Rectal smooth muscle tissue (tissue), 1 donor: ENCODE results near the gene SSBP2.
"Not testable (repeated sequence)": the region's sequence is repeated elsewhere in the genome, so short reads cannot be mapped to it uniquely, and the experiment has no call there.

Experiments
- H3K27ac ChIP-seq: one replicate; pipeline ENCODE4 v1.7.0; 2013; ENCODE audit warnings: low read depth, low read length, inconsistent platforms
- H3K27me3 ChIP-seq: one replicate; pipeline ENCODE4 v1.7.0; 2013; ENCODE audit warnings: low read length; ENCODE audit not compliant: control insufficient read depth, insufficient read depth
- H3K36me3 ChIP-seq: one replicate; pipeline ENCODE4 v1.7.0; 2013; ENCODE audit warnings: low read length; ENCODE audit not compliant: control insufficient read depth, insufficient read depth
- H3K4me1 ChIP-seq: one replicate; pipeline ENCODE4 v1.7.0; 2013; ENCODE audit warnings: low read length; ENCODE audit not compliant: control insufficient read depth, insufficient read depth
- H3K4me3 ChIP-seq: one replicate; pipeline ENCODE4 v1.7.0; 2013; ENCODE audit warnings: low read length
- H3K9ac ChIP-seq: one replicate; pipeline ENCODE4 v1.7.0; 2013; ENCODE audit warnings: low read length

SSBP2 gene

GRCh38 chr5:81719743-81720345 is 31.1 kb downstream of the SSBP2 start:
- no peaks in the 10 kb centered on the region for H3K36me3 ChIP-seq
- no peaks in the 10 kb centered on the region for H3K27me3 ChIP-seq
- no peak overlapping the region for H3K9ac ChIP-seq
- H3K27ac ChIP-seq: no peak overlapping the region
- no peak overlapping the region for H3K4me3 ChIP-seq
- peaks cover 19% of the 10 kb centered on the region for H3K4me1 ChIP-seq

DNA sequence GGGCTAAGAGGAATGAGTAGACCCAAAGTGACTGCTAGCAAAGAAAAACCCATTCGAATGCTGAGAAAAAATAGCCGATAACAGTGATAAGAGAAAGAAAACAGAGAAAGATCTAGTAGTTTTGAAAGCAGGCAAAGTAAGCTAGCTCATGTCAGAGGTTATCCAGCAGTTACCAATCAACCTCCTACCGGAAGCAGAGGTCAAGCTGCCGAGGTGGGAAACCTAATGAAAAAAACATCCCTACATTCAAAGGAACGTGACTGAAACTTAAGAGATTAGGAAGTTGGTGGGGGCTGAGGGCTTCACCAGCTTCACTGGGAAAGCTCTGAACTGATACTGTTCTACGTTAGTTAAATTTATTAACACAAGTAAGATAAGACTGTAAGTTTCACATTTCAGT is 32.6 kb downstream of the SSBP2 start:
- Histone ChIP-seq H3K27ac (no peak overlapping the region), H3K36me3 (no peaks in the 10 kb centered on the region), H3K9ac (no peak overlapping the region), H3K27me3 (no peaks in the 10 kb centered on the region), H3K4me3 (no peak overlapping the region), H3K4me1 (peaks cover 19% of the 10 kb centered on the region)

DNA sequence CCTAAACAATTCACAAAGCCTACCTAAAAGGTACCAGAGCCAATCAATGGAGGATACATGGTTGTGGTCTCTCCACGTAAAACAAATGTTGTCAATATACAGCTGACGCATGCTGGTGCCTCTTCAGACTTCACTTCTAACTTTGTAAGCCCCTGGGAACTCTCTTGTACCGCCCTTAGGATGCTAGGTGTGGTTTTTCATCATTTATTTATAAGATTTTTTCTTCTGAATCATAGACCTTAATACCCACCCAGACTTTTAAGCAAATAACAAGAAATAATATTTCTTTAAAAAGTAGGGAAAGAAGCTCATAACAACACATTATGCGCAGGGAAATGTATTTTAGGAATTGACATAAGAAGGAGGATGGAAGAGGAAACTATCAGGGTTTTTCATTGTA is 33.0 kb downstream of the SSBP2 start:
- Histone ChIP-seq H3K4me1 (peaks cover 19% of the 10 kb centered on the region), H3K27ac (no peak overlapping the region), H3K9ac (no peak overlapping the region), H3K4me3 (no peak overlapping the region), H3K36me3 (no peaks in the 10 kb centered on the region), H3K27me3 (no peaks in the 10 kb centered on the region)

GRCh38 chr5:81717226-81717625 is 33.7 kb downstream of the SSBP2 start:
- Histone ChIP-seq H3K27ac (no peak overlapping the region), H3K27me3 (no peaks in the 10 kb centered on the region), H3K4me1 (peaks cover 15% of the 10 kb centered on the region), H3K4me3 (no peak overlapping the region), H3K36me3 (no peaks in the 10 kb centered on the region), H3K9ac (no peak overlapping the region)

GRCh38 chr5:81714076-81714475 is 36.8 kb downstream of the SSBP2 start:
- H3K4me3 ChIP-seq, H3K36me3 ChIP-seq, H3K27ac ChIP-seq, H3K9ac ChIP-seq, H3K27me3 ChIP-seq, H3K4me1 ChIP-seq: not testable (repeated sequence)

GRCh38 chr5:81708889-81709288 is 42.0 kb downstream of the SSBP2 start:
- no peak overlapping the region for H3K4me3 ChIP-seq
- H3K9ac ChIP-seq: no peak overlapping the region
- no peaks in the 10 kb centered on the region for H3K27me3 ChIP-seq
- H3K36me3 ChIP-seq: no peaks in the 10 kb centered on the region
- H3K4me1 ChIP-seq: no peaks in the 10 kb centered on the region
- H3K27ac ChIP-seq: no peak overlapping the region

DNA sequence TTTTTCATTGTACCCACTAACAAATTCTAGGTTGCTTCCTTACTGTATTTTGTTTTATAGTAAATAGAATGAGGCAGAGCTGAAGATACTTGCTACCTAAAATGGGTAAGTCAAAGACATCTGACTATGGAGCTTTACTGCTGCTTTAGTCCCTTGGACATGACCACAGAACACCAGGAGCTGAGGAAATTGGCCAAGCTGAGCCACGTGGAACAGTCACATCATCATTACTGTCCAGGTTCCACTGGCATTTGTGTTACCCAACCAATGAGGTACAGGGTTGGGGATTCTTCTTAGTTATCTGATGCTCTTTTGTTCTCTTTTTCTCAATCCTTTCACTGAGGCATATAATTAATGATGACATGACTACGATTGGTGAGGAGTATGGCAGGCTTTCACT is 47.1 kb downstream of the SSBP2 start:
- no peaks in the 10 kb centered on the region for H3K27me3 ChIP-seq
- H3K4me1 ChIP-seq: no peaks in the 10 kb centered on the region
- no peak overlapping the region for H3K27ac ChIP-seq
- H3K4me3 ChIP-seq: no peak overlapping the region
- H3K36me3 ChIP-seq: no peaks in the 10 kb centered on the region
- H3K9ac ChIP-seq: no peak overlapping the region

DNA sequence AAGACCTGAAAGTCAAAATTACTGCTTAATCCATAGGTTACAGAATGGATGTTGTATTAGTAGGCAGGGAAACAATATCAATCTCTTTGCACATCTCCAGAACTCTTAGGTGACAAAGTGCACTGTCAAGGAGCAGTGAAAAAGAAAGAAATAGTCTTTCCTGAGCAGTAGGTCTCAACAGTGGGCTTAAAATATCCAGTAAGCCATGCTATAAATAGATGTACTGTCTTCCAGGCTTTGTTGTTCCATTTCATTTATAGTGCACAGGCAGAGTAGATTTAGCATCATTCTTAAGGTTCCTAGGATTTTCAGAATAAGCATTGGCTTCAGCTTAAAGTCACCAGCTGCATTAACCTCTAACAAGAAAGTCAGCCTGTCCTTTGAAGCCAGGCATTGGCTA is 50.7 kb downstream of the SSBP2 start:
- H3K4me3 ChIP-seq: no peak overlapping the region
- no peaks in the 10 kb centered on the region for H3K4me1 ChIP-seq
- no peaks in the 10 kb centered on the region for H3K36me3 ChIP-seq
- no peaks in the 10 kb centered on the region for H3K27me3 ChIP-seq
- H3K9ac ChIP-seq: no peak overlapping the region
- no peak overlapping the region for H3K27ac ChIP-seq

DNA sequence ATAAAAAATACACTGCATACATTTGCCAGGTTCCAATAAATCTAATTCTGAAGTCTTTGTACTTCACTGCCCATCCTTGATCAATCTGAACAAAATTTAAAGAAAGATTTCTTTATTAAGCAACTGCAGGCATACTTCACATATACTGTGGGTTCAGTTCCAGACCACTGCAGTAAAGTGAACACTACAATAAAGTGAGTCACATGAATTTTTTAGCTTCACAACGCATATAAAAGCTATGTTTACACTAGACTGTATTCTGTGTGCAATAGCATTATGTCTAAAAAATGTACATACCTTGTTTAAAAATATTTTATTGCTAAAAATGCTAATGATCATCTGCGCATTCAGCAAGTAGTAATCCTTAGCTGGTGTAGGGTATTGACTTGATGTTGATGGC is 52.1 kb downstream of the SSBP2 start:
- Histone ChIP-seq H3K27ac (no peak overlapping the region), H3K9ac (no peak overlapping the region), H3K4me3 (no peak overlapping the region), H3K4me1 (no peaks in the 10 kb centered on the region), H3K27me3 (no peaks in the 10 kb centered on the region), H3K36me3 (no peaks in the 10 kb centered on the region)

- no peak overlapping the region for H3K27ac ChIP-seq
- H3K36me3 ChIP-seq: no peaks in the 10 kb centered on the region
- H3K9ac ChIP-seq: no peak overlapping the region
- no peaks in the 10 kb centered on the region for H3K4me1 ChIP-seq
- H3K27me3 ChIP-seq: no peaks in the 10 kb centered on the region
- no peak overlapping the region for H3K4me3 ChIP-seq
These were observed 54.2 kb downstream of the SSBP2 start for GRCh38 chr5:81696418-81697397.

GRCh38 chr5:81694726-81695125 is 56.2 kb downstream of the SSBP2 start:
- no peaks in the 10 kb centered on the region for H3K27me3 ChIP-seq
- no peak overlapping the region for H3K4me3 ChIP-seq
- no peaks in the 10 kb centered on the region for H3K4me1 ChIP-seq
- no peak overlapping the region for H3K27ac ChIP-seq
- H3K36me3 ChIP-seq: no peaks in the 10 kb centered on the region
- no peak overlapping the region for H3K9ac ChIP-seq

- Histone ChIP-seq H3K4me1 (no peaks in the 10 kb centered on the region), H3K27ac (no peak overlapping the region), H3K27me3 (no peaks in the 10 kb centered on the region), H3K36me3 (no peaks in the 10 kb centered on the region), H3K4me3 (no peak overlapping the region), H3K9ac (no peak overlapping the region)
These were observed 62.7 kb downstream of the SSBP2 start for GRCh38 chr5:81688215-81688614.

DNA sequence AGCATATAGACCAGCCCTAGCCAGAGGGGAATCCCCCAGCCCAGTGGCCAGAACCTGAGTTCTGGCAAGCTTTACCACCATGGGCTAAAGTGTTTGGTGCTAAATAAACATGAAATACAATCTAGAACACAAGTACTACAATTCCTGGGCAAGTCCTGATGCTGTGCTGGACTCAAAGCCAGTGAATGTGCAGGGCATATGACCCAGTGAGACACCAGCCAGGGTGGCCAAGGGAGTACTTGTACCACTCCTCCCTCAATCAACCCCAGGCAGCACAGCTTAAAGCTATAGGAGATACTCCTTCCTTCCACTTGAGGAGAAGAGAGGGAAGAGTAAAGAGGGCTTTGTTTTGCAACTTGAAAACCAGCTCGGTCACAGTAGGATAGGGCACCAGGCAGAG is 63.6 kb downstream of the SSBP2 start:
- no peaks in the 10 kb centered on the region for H3K36me3 ChIP-seq
- H3K9ac ChIP-seq: no peak overlapping the region

More for the DNA sequence above, 63.6 kb downstream of the SSBP2 start:
- Histone ChIP-seq H3K4me3 (no peak overlapping the region), H3K27ac (no peak overlapping the region), H3K4me1 (no peaks in the 10 kb centered on the region), H3K27me3 (no peaks in the 10 kb centered on the region)
